ENCODE data around the gene UGDH.
"Not testable (repeated sequence)": the region's sequence is repeated elsewhere in the genome, so short reads cannot be mapped to it uniquely, and the experiment has no call there.

UGDH gene

DNA sequence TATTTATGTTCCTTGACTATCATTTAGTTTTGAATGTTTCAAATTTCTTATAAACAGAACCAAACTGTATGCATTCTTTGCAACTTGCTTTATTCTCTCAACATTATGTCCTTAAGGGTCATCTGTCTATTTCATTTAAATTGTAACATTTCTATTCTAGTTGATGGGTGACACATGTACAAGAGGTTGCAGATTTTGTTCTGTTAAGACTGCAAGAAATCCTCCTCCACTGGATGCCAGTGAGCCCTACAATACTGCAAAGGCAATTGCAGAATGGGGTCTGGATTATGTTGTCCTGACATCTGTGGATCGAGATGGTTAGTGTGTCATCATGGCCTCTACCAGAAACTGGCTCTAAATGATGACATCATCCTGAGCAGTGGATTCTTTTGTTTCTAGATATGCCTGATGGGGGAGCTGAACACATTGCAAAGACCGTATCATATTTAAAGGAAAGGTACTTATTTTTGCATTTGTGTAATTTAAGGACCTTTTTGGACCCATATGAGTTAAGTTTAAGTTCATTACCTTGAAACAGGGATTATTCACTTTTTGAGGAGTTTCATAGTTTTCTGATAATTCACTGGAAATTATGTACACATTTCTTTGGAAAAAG lies 62.2 kb downstream of the UGDH start:
- H3K4me3 ChIP-seq (ENCODE audit: low read depth, low read length), result no peak overlapping the region
- no peak for TF ChIP-seq CTCF (IDR thresholded peaks at IDR 0.05; ENCODE audit: control insufficient read depth, extremely low read depth, insufficient read depth)
- DNase-seq (ENCODE audit: low read depth), result no peak

DNA sequence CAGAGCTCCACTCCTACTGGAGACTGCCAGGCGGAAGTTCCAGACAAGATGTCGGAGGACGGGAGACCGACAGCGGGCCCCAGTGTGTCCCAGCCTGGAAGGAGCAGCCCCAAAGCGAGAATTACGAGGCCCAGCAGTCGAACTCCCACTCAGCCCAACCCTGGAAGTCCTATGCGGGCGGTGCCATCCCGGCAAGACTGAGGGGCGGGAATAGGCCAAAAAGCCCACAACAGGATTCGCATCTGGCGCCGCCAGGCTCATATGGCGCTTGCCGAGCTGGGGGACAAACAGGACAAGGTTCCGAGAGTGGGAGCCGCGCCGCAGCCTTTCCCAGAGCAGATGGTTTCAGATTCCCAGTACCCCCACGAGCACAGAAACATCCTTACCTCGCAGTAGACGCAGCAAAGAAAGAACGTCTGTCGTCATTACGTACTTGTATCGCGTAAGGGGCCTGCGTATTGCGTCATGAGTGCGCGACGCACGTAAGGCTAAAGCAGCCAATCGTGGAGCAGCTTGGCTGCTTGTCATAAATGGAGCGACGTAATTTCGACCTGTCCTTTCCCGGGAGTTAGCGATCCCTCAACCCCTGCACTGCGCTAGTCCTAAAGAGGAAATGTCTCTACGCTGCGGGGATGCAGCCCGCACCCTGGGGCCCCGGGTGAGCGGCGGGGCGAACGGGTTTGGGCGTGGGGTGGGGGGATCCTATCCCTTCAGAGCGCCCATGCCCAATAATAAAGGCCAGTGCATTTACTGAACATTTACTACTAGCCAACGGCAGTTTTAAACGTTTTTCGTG lies 68.5 kb downstream of the UGDH start, which contains the start of the genes LIAS and RPL9:
Gene LIAS (plus strand): TSS at position 552 of the 796 bp plus-strand sequence. CDS start 62 bp downstream, at position 614.
Gene RPL9 (minus strand): TSS at position 418 of the 796 bp plus-strand sequence. CDS start 483 bp downstream, outside the sequence.
- DNase-seq (ENCODE audit: low read depth), result peak; percentile 99
- TF ChIP-seq CTCF (IDR thresholded peaks at IDR 0.05; ENCODE audit: control insufficient read depth, extremely low read depth, insufficient read depth), result no peak
- H3K4me3 ChIP-seq (ENCODE audit: low read depth, low read length), result peak within 1 kb of the TSS; percentile 70

DNA sequence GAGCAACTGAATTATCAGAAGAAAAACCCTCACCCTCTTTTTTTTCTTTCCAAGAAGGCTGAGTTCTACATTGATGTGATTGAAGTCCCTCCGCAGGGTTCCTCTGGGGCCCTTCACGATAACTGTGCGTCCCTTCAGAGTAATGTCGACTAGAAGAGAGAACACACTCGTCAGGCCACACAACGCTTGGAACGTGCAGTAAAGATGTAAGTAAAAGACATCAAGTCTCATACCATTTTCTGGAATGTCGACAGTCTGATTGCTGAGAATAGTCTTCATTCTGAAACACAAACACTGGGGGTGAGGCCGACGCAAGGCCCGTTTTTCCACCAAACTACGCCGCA lies 69.1 kb downstream of the UGDH start:
- H3K4me3 ChIP-seq (ENCODE audit: low read depth, low read length), result peak overlapping the region; percentile 70
- not testable (repeated sequence) for DNase-seq (ENCODE audit: low read depth)

DNA sequence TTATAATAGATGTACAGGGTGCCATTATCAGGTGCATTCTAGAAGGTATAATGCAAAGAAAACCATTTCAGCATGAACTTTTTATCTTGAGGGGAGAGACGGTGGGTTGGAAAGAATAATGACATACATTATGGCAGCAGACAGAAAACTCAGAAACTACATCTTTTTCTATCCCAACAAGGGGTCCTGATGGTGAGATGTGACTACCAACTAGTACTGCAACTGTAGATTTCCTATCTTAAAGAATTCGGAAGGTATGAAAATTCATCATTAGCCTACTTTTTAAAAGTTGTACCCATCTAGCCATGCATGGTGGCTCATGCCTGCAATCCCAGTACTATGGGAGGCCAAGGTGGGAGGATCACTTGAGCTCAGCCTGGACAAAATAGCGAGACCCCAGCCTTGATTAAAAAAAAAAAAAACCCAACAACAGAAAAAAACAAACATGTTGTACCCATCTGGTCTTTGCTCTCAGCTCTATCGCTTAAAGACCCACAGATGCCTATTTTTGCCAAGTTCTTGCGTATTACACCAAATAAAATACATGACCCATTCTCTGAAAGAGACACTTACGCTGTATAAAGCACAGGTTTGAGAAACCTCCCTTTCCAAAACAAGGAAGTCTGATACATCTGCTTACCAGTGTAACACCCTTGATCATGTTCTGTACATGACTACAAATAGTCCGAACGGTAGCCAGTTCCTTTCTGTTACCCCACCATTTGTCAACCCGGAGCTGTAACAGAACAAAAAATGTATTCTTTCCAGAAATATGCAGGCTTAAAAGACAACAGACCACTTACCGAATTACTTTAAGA lies 70.1 kb downstream of the UGDH start:
- peak overlapping the region; percentile 70 for H3K4me3 ChIP-seq (ENCODE audit: low read depth, low read length)
- TF ChIP-seq CTCF (IDR thresholded peaks at IDR 0.05; ENCODE audit: control insufficient read depth, extremely low read depth, insufficient read depth), result no peak
- DNase-seq (ENCODE audit: low read depth), result no peak

DNA sequence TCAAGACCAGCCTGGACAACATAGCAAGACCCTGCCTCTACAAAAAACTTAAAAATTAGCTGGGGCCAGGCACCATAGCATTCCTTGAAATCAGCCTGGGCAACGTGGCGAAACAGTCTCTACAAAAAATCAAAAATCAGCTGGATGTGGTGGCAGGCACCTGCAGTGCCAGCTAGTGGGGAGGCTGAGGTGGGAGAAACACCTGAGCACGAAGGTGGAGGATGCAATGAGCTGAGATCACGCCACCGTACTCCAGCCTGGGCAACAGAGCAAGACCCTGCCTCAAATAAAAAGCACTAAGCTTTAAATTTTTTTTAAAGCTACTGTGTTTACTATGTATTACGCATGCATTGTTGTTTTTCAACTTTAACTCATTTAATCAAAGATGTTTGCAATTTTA lies 71.8 kb downstream of the UGDH start:
- no peak for TF ChIP-seq CTCF (IDR thresholded peaks at IDR 0.05; ENCODE audit: control insufficient read depth, extremely low read depth, insufficient read depth)
- no peak overlapping the region for H3K4me3 ChIP-seq (ENCODE audit: low read depth, low read length)

GRCh38 chr4:39453738-39454137 lies 73.5 kb downstream of the UGDH start:
- no peak for TF ChIP-seq CTCF (IDR thresholded peaks at IDR 0.05; ENCODE audit: control insufficient read depth, extremely low read depth, insufficient read depth)
- DNase-seq (ENCODE audit: low read depth), result no peak
- no peak overlapping the region for H3K4me3 ChIP-seq (ENCODE audit: low read depth, low read length)

More for the DNA sequence above, 71.8 kb downstream of the UGDH start:
- no peak for DNase-seq (ENCODE audit: low read depth)

Measured in LNCaP clone FGC (cell line).